LoVo (cell line): Measurements from ENCODE around the gene OLFM1.

ENCODE experiments used
- DNase-seq: peaks from one replicate; pipeline ENCODE4 v3.0.0-alpha.2; 2016; ENCODE audit warnings: low spot score

The OLFM1 gene

GRCh38 chr9:135090081-135090480, 2.6 kb downstream of the OLFM1 start:
- DNase-seq: no peak

DNA sequence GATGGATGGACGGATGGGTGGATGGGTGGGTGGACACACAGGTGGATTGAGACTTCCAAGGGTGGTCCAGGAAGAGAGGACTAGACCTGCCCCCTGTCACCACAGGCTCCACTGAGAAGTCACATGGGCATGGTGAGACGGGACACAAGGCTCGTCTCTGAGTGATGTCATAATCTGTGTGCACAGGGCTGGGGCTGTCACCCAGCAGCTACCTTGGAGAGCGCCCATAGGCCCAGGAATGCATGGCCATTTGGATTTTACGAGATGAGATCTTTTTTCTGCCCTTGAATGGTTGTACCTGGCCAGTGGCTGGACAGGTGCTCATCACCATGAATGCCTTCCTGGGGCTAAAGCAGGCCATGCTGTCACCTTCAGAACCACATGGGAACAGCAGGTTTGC, 3.1 kb downstream of the OLFM1 start:
- no peak for DNase-seq

- no peak for DNase-seq
These were observed 4.1 kb downstream of the OLFM1 start for GRCh38 chr9:135091545-135091944.

GRCh38 chr9:135093111-135093510, 5.6 kb downstream of the OLFM1 start:
- no peak for DNase-seq

GRCh38 chr9:135093911-135094584, 6.6 kb downstream of the OLFM1 start:
- no peak for DNase-seq

- DNase-seq: no peak
These were observed 8.3 kb downstream of the OLFM1 start for GRCh38 chr9:135095470-135096407.

DNA sequence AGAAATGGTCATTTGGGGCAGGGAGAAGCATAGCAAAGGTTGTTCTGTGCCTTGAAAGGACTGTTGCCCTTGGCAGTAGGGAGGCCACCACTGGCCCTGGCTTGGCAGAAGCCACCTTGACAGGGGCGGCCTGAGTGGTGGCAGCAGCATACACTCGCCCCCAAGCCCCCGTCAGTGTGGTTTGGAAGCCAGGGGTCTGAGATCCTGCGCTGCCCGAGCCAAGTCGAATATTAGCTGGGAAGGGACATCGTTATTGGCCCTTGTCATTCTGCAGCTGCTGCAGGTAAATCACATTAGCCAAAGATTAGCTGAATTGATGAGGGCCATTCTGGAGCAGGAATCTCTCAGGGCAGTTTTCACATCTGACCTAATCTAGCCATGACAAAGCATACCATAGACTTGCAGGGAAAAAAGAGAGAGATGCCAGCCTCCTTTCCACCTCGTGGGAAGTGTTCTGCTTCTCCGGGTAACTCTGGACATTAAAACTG, 9.0 kb downstream of the OLFM1 start:
- no peak for DNase-seq

GRCh38 chr9:135098400-135099105, 11.1 kb downstream of the OLFM1 start:
- DNase-seq: no peak

GRCh38 chr9:135099574-135099973, 12.1 kb downstream of the OLFM1 start:
- no peak for DNase-seq

GRCh38 chr9:135100241-135100681, 12.8 kb downstream of the OLFM1 start:
- no peak for DNase-seq

- no peak for DNase-seq
These were observed 13.4 kb downstream of the OLFM1 start for GRCh38 chr9:135100725-135101410.

DNA sequence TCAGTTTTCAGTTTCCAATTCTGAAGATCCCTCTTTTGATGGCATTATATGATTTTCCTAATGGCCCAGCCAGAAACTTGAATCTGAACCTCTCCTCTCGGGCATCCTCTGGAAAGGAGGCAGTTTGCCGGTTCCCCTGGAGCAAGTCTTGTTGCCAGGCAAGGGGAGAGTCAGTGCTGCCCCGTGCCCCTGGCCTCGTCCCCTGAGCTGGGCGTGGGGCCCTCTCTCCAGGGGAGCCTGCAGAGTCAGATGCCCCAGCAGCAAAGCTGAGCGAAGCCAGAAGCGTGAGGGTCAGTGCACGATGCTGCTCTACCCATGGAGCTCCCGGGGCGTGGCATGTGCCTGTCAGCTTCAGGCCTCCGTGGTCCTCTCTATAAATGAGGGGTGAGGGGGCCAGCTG, 14.0 kb downstream of the OLFM1 start:
- DNase-seq: no peak

DNA sequence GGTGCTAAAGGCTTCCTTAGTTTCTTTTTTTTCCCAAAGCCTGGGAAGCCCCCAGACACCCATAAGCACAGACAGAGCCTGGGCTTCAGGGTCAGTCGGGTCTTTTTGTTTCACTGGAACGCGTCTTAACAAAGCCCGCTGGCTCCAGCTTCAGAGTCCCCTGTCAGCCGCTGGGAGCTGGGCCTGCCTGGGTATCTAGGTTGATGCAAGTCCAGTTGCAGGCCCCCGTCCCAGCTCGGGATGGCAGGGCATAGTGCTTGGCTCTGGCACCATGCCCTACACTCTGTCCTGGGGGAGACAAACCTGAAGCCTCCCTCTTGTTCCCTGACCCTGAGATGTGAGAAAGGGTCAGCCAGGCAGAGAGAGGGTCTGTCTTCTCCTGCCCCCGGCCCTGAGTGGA, 14.5 kb downstream of the OLFM1 start:
- no peak for DNase-seq

GRCh38 chr9:135102331-135102730, 14.9 kb downstream of the OLFM1 start:
- no peak for DNase-seq

DNA sequence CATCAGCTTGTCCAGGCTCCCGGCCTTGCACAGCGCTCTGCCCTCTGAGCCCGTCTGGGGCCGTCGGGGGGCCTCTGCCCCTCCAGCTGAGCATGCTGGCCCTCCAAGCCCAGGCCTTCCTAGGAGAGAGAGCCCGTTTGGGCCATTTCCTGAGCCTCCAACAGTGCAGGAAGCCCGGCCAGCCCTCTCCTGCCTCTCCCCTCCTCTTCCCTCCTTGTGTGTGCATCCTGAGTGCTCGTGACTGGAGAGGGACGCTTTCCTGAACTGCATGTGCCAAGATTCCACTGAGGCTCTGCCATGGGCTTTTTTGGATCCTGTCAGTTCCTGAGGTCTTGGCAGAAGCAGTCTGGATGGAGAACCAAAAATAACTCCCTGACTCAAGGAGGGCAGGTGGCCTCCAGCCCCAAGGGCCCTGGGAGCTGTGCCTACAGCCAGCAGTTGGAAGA, 15.6 kb downstream of the OLFM1 start:
- DNase-seq: no peak

DNA sequence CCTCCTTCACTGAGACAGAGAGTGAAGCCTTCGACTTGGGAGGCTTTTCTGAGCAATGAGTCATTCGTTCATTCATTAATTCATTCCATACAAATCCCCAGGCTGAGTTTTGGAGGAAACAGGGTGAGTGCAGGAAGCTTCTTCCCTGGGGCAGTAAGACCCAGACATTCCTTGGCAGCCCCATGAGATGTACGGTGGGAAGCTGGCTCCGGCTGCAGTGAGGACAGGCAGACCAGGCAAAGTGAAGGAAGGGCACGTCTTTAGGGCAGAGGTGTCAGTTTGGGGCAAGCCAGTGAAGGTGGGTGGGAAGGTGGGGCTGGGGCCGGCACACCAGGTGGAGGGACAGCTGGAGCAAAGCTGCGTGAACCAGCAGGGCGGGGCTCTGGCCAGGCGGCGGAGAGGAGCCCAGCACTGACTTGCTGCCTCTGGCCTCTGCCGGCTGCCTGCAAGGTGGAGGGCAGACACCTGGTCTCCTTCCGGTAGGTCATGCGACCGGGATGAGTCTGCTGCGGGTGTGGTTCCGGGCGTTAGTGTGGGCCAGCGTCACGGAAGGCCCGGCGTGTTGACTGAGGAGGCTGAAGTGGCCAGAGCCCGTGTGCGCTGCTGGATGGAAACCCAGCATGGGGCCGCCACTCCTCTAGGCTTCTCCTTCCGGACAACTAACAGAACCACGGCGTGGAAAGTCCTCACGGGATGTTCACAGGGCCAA, 16.6 kb downstream of the OLFM1 start:
- DNase-seq: no peak

- DNase-seq: no peak
These were observed 17.3 kb downstream of the OLFM1 start for GRCh38 chr9:135104761-135105160.

DNA sequence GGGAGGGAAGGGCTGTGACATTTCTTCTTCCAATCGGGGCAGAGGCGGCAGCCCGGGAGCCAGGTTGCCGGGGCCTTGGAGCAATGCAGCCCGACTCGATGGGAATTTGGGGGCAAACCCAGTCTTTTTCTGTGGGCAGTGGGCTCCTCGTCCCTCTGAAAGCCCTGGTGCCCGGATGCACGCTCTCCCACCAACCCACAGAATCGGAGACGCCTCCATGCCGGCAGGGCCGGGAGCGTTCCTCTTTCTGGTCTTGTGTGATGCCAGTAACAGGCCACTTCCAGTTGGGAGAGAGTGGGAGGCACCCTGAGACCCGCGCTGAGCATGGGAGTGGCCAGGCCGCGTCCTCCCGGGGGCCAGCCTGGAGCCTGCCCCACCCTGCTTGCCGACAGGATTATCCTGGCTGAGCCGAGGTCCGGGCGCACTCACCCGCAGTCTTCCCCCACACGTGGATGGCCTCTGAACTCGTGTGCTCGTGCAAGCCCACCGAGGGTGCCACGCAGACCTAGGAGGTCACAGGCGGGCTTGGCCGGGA, 17.8 kb downstream of the OLFM1 start:
- no peak for DNase-seq

- DNase-seq: no peak
These were observed 18.5 kb downstream of the OLFM1 start for GRCh38 chr9:135105938-135106491.

DNA sequence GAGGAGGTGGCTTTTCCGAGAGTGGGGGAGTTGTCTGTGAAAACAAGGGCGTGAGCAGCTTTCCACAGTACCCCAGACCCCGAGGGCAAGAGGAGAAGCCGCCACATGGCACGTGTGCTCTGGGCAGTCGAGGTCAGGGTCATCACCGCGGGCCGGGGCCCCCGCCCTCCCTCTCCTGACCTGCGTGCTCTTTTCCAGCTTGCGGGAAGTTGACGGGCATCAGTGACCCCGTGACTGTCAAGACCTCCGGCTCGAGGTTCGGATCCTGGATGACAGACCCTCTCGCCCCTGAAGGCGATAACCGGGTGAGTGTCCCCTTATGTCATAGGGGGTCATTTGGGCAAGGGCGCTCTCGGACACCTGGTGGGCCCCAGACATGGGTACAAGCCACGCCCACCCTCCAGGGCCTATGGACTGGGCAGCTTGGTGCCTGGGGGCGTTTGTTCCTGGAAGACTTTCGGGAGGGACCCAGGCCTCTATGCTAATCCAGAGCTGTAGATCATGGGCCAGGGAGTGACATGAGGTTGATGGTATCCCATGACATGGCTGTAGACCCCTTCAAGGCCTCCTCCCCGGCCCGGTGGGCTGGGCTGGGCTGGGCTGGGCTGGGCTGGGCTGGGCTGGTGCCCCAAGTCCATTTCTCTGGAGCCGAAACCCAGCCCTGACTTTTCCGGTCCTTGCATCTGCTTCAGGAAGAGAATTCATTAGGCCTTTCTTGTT, 19.2 kb downstream of the OLFM1 start:
- no peak for DNase-seq
